ENCODE data around the gene RNPEP.

Gene RNPEP

DNA sequence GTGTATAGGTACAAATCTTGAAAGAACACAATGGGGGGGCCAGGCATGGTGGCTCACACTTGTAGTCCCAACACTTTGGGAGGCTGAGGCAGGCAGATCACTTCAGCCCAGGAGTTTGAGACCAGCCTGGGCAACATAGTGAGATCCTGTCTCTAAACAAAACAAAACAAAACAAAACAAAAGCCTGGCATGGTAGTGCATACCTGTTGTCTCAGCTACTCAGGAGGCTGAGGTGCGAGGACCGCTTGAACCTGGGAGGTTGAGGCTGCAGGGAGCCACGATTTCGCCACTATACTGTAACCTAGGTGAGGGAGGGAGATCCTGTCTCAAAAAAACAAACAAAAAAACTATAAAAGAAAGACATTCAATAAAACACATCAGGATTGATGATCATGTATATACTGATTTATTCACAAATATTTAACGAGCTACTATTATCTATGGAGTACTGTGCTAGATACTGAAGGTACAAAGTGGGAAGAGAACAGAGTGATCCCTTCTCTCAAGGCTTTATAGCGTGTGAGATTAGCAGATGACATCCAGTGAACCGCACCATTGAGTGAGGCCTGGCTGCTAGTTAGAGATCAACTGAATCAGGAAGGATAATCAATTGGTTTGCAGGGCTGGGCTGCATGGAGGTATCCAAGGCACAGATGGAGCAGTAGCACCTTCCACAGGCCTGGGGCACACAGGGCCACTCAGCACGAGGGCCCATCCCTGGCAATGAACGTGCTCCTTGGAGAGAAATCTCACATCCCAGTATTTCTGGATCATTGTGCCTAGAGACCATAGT lies 54.3 kb downstream of the RNPEP start:
- Histone ChIP-seq H3K9me3 (ENCODE audit: insufficient read depth, low read length) (no peaks in the 10 kb centered on the region), H3K36me3 (ENCODE audit: low read length) (no peaks in the 10 kb centered on the region), H3F3A (ENCODE audit: insufficient read depth) (no peaks in the 10 kb centered on the region), H2AFZ (ENCODE audit: low read depth, low read length, severe bottlenecking) (no peak overlapping the region), H3K27me3 (ENCODE audit: low read length) (no peaks in the 10 kb centered on the region), H3K9ac (ENCODE audit: low read length) (no peak overlapping the region), H3K4me3 (ENCODE audit: insufficient read depth, low read length, poor library complexity, severe bottlenecking) (no peak overlapping the region), H4K20me1 (ENCODE audit: low read depth, low read length) (no peaks in the 10 kb centered on the region), H3K9me2 (replicated peaks; ENCODE audit: insufficient read depth, low read length) (no peaks in the 10 kb centered on the region), H3K4me2 (ENCODE audit: low read depth, low read length, poor library complexity, severe bottlenecking) (no peak overlapping the region), H3K79me2 (ENCODE audit: insufficient read depth, low read length) (no peaks in the 10 kb centered on the region), H3K27ac (ENCODE audit: low read depth, low read length) (no peak overlapping the region)
- TF ChIP-seq, protein P1, sequence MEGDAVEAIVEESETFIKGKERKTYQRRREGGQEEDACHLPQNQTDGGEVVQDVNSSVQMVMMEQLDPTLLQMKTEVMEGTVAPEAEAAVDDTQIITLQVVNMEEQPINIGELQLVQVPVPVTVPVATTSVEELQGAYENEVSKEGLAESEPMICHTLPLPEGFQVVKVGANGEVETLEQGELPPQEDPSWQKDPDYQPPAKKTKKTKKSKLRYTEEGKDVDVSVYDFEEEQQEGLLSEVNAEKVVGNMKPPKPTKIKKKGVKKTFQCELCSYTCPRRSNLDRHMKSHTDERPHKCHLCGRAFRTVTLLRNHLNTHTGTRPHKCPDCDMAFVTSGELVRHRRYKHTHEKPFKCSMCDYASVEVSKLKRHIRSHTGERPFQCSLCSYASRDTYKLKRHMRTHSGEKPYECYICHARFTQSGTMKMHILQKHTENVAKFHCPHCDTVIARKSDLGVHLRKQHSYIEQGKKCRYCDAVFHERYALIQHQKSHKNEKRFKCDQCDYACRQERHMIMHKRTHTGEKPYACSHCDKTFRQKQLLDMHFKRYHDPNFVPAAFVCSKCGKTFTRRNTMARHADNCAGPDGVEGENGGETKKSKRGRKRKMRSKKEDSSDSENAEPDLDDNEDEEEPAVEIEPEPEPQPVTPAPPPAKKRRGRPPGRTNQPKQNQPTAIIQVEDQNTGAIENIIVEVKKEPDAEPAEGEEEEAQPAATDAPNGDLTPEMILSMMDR (IDR thresholded peaks at IDR 0.05; ENCODE audit: insufficient read depth, low read length, poor library complexity, severe bottlenecking), result no peak
- TF ChIP-seq EZH2phosphoT487 (conservative IDR thresholded peaks at IDR 0.05; ENCODE audit: low read length), result no peak

DNA sequence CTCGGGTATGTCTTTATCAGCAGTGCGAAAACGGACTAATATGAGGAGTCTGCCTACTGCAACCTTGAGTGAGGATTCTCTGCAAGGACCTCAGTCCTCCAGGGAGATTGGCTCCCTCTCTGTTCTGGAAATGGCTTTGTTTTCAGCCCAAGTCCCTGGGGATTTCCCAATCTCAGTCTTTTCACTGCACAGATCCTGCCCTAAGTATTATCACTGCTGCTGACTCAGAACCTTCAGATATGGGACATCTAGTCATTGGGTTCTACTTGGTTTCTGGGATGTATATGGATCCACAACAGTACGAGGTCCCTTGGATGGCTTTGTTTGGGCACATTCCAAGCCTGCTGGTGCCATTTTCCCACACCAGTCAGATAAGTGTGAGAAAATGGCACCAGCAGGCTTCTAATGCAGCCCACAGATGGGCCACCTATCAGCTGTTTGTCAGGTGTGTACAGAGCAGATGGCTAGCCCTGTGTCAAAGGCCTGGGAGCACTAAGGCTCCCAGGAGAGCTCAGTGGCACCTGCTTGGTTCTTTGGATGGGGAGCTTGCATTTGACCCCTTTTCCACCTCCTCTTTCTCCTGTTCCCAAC lies 55.4 kb downstream of the RNPEP start:
- Histone ChIP-seq H2AFZ (ENCODE audit: low read depth, low read length, severe bottlenecking) (no peak overlapping the region), H3K4me2 (ENCODE audit: low read depth, low read length, poor library complexity, severe bottlenecking) (no peak overlapping the region), H3K79me2 (ENCODE audit: insufficient read depth, low read length) (no peaks in the 10 kb centered on the region), H3K4me3 (ENCODE audit: insufficient read depth, low read length, poor library complexity, severe bottlenecking) (no peak overlapping the region), H3K27me3 (ENCODE audit: low read length) (no peaks in the 10 kb centered on the region), H3K36me3 (ENCODE audit: low read length) (no peaks in the 10 kb centered on the region), H3K27ac (ENCODE audit: low read depth, low read length) (no peak overlapping the region), H3K9ac (ENCODE audit: low read length) (no peak overlapping the region), H3K9me3 (ENCODE audit: insufficient read depth, low read length) (no peaks in the 10 kb centered on the region), H3K9me2 (replicated peaks; ENCODE audit: insufficient read depth, low read length) (no peaks in the 10 kb centered on the region), H4K20me1 (ENCODE audit: low read depth, low read length) (no peaks in the 10 kb centered on the region), H3F3A (ENCODE audit: insufficient read depth) (no peaks in the 10 kb centered on the region)
- TF ChIP-seq, protein P1 (IDR thresholded peaks at IDR 0.05; ENCODE audit: insufficient read depth, low read length, poor library complexity, severe bottlenecking), result no peak
- no peak for TF ChIP-seq EZH2phosphoT487 (conservative IDR thresholded peaks at IDR 0.05; ENCODE audit: low read length)

GRCh38 chr1:202038688-202039346 lies 56.4 kb downstream of the RNPEP start:
- H2AFZ ChIP-seq (ENCODE audit: low read depth, low read length, severe bottlenecking), result no peak overlapping the region
- no peaks in the 10 kb centered on the region for H3K79me2 ChIP-seq (ENCODE audit: insufficient read depth, low read length)
- no peaks in the 10 kb centered on the region for H3K9me3 ChIP-seq (ENCODE audit: insufficient read depth, low read length)
- no peaks in the 10 kb centered on the region for H3K36me3 ChIP-seq (ENCODE audit: low read length)
- no peaks in the 10 kb centered on the region for H3K9me2 ChIP-seq (replicated peaks; ENCODE audit: insufficient read depth, low read length)
- H3K27ac ChIP-seq (ENCODE audit: low read depth, low read length), result no peak overlapping the region
- H4K20me1 ChIP-seq (ENCODE audit: low read depth, low read length), result no peaks in the 10 kb centered on the region
- H3K4me2 ChIP-seq (ENCODE audit: low read depth, low read length, poor library complexity, severe bottlenecking), result no peak overlapping the region
- H3F3A ChIP-seq (ENCODE audit: insufficient read depth), result no peaks in the 10 kb centered on the region
- no peak overlapping the region for H3K4me3 ChIP-seq (ENCODE audit: insufficient read depth, low read length, poor library complexity, severe bottlenecking)
- no peak overlapping the region for H3K9ac ChIP-seq (ENCODE audit: low read length)
- TF ChIP-seq EZH2phosphoT487 (conservative IDR thresholded peaks at IDR 0.05; ENCODE audit: low read length), result no peak
- TF ChIP-seq, protein P1 (IDR thresholded peaks at IDR 0.05; ENCODE audit: insufficient read depth, low read length, poor library complexity, severe bottlenecking), result no peak
- H3K27me3 ChIP-seq (ENCODE audit: low read length), result no peaks in the 10 kb centered on the region
